ENCODE measurements around the gene HSP90AB1.

HSP90AB1 gene

GRCh38 chr6:44292661-44293365 lies 45.9 kb downstream of the HSP90AB1 start:
- no peak for DNase-seq

GRCh38 chr6:44294832-44295791 lies 48.2 kb downstream of the HSP90AB1 start:
- no peak for DNase-seq

- DNase-seq: peak; percentile 66
These were observed 50.5 kb downstream of the HSP90AB1 start for GRCh38 chr6:44297063-44298038.

DNA sequence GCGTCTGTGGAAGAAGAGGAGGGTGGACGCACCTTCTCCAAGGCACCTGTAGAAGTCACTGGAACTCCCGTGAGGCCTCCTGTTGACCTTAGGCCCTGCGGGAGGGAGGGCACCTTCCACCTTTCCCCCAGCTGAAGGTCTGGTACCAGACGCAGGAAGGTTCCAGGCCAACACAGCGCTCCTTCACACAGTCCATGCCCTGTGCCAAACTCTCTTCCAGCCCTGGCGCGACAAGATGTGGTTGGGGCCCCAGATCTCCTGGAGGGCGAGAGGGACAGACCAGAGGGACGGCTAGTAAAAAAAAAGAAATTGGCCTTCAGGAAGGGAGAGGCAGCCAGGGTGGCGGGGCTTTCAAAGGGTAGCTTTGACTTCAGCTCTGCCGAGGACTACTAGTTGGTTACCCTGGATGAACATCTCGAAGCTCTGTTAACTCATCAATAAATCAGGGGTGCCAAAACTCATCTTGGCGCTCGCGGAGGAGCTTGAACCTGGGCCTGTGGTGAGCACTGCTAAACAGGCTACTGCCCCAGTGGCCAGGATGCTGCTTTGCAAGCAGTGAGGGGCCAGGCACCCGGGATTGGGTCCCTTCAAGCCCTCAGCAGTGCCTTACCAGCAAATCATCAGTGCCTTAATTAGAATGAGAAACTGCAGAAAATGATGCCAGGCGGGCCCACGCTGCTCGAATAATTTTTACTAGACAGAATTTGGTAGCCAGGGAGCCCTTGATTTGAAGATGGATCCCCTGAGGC lies 51.3 kb downstream of the HSP90AB1 start:
- no peak for DNase-seq

- no peak for DNase-seq
These were observed 52.0 kb downstream of the HSP90AB1 start for GRCh38 chr6:44298864-44299263.

GRCh38 chr6:44300292-44300823 lies 53.5 kb downstream of the HSP90AB1 start:
- DNase-seq: no peak

- no peak for DNase-seq
These were observed 54.2 kb downstream of the HSP90AB1 start for GRCh38 chr6:44301106-44301505.

GRCh38 chr6:44301782-44302564 lies 55.1 kb downstream of the HSP90AB1 start:
- no peak for DNase-seq

GRCh38 chr6:44302856-44303255 lies 56.0 kb downstream of the HSP90AB1 start:
- DNase-seq: no peak
